ENCODE results near the gene PPP1CB. TPM values are rescaled to one million over a fixed set of nuclear protein-coding genes. Genes with fewer than 3 reads are reported as not detected.

PPP1CB gene
- total RNA-seq, 2 experiments from 2014 or later: 174 to 183 TPM

DNA sequence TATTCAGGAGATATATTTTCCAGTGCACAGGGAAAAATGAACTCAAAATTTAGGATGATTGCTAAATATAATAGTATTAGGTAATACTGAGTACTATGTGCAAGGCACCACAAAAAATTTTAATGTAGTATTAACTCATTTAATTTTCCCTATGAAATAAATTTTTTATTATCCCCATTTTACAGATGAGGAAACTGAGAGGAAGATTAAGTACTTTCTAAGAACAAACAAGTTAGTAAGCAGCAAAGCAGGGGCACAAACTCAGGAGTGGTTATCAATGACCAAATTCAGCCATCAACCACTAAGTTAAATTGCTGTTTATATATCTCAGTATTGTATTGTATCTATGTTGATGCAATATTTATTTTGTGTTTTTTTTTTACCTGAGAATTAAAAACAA is 73.2 kb downstream of the PPP1CB start:
- peaks cover 2% of the 10 kb centered on the region for H3K27me3 Mint-ChIP-seq (ENCODE audit: low read depth)
- H3K4me3 Mint-ChIP-seq: no peak overlapping the region
- H3K4me1 Mint-ChIP-seq (ENCODE audit: low read depth): peaks cover 3% of the 10 kb centered on the region
- ChIA-PET CTCF (interaction anchor here (0.6 kb wide), 1 partner anchor 127 kb away, joined by 3 read pairs; no protein-coding TSS in a partner anchor), POLR2A (no interaction called here)
- no peaks in the 10 kb centered on the region for H3K36me3 Mint-ChIP-seq (ENCODE audit: low read depth)
- no peak for DNase-seq
- H3K27ac Mint-ChIP-seq: no peak overlapping the region
- no peaks in the 10 kb centered on the region for H3K9me3 Mint-ChIP-seq (ENCODE audit: insufficient read depth)
- no peak for ATAC-seq

- no peak for ATAC-seq
- ChIA-PET CTCF (no interaction called here), POLR2A (no interaction called here)
- Mint-ChIP-seq H3K9me3 (ENCODE audit: insufficient read depth) (no peaks in the 10 kb centered on the region), H3K4me3 (no peak overlapping the region), H3K27ac (no peak overlapping the region), H3K4me1 (ENCODE audit: low read depth) (no peaks in the 10 kb centered on the region), H3K27me3 (ENCODE audit: low read depth) (no peaks in the 10 kb centered on the region), H3K36me3 (ENCODE audit: low read depth) (no peaks in the 10 kb centered on the region)
- DNase-seq: no peak
Observed at GRCh38 chr2:28828382-28828781, 76.8 kb downstream of the PPP1CB start.

DNA sequence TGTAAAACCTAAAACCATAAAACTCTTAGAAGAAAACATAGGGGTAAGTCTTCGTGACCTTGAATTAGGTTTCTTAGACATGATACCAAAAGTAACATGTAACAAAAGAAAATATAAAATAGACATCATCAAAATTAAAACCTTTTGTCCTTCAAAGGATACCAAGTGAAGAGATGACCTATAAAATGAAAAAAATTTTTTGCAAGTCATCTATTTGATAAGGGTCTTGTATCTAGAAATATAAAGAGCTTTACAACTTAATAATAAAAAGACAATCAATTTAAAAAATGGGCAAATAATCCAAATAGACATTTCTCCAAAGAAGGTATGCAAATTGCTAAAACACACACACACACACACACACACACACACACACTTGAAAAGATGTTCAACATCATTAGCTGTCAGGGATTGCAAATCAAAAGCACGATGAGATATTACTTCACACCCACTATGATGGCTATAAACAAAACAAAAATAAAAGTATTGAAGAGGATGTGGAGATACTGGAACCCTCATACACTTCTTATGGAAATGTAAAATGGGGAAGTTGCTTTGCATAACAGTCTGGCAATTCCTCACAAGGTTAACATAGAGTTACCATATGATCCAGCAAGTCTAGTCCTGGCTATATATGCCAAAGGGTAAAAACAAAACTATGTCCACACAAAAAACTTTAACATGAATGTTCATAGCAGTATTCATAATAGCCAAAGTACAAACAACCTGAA is 82.3 kb downstream of the PPP1CB start:
- ATAC-seq: no peak
- Mint-ChIP-seq H3K4me1 (ENCODE audit: low read depth) (no peaks in the 10 kb centered on the region), H3K4me3 (no peak overlapping the region), H3K27me3 (ENCODE audit: low read depth) (peaks cover 2% of the 10 kb centered on the region), H3K27ac (no peak overlapping the region), H3K36me3 (ENCODE audit: low read depth) (no peaks in the 10 kb centered on the region), H3K9me3 (ENCODE audit: insufficient read depth) (no peaks in the 10 kb centered on the region)
- ChIA-PET POLR2A (interaction anchor here (0.6 kb wide), 2 partner anchors 16 to 82 kb away, joined by 3 to 5 read pairs; partner anchors contain the start of gene PPP1CB), CTCF (interaction anchor here (0.9 to 1.5 kb wide), 2 partner anchors 240 to 267 kb away, joined by 3 to 4 read pairs; no protein-coding TSS in a partner anchor)
- no peak for DNase-seq

DNA sequence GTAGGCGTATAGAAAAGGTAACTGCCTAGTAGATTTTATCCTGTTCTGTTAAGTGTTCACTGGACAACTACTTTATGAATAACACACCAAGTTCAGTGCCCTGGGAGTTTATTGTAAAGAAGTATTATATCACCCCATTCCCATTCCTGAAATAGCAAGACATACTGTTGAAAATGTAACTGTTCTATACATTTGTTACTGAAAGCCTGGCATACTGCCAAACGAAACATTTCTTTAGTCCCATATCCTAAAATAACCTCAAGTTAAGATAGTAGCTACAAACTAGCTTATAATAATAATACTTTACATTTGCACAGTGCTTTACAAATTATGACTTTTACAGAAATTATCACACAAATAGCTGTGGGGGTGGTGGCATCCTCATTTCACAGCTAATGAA is 84.2 kb downstream of the PPP1CB start:
- H3K4me1 Mint-ChIP-seq (ENCODE audit: low read depth): no peaks in the 10 kb centered on the region
- H3K36me3 Mint-ChIP-seq (ENCODE audit: low read depth): no peaks in the 10 kb centered on the region
- DNase-seq (no peak), ATAC-seq (no peak)
- H3K27ac Mint-ChIP-seq: no peak overlapping the region
- CTCF ChIA-PET: interaction anchor here (1.5 to 1.7 kb wide), 2 partner anchors 15 to 241 kb away, joined by 4 to 5 read pairs; no protein-coding TSS in a partner anchor
- POLR2A ChIA-PET: no interaction called here
- H3K9me3 Mint-ChIP-seq (ENCODE audit: insufficient read depth): no peaks in the 10 kb centered on the region
- H3K4me3 Mint-ChIP-seq: no peak overlapping the region
- H3K27me3 Mint-ChIP-seq (ENCODE audit: low read depth): peaks cover 2% of the 10 kb centered on the region

DNA sequence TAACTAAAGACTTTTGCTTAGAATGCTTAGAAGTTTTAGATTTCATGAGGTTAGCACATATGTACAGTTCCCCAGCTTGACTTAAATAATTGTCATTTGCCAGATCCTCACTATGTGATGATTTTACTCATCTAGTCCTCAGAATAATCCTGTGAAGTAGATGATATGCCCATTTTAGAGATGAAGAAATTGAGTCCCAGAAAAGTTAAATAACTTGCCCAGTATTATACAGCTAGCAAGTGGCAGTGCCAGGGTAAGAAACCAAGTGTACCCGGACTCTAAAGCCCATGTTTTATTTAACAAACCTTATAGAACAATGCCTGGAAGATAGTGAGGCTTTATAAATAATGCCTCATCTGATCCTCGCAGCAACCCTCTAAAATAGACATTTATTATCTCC is 87.3 kb downstream of the PPP1CB start:
- Mint-ChIP-seq H3K4me3 (no peak overlapping the region), H3K9me3 (ENCODE audit: insufficient read depth) (no peaks in the 10 kb centered on the region), H3K36me3 (ENCODE audit: low read depth) (no peaks in the 10 kb centered on the region), H3K27ac (no peak overlapping the region), H3K27me3 (ENCODE audit: low read depth) (peaks cover 2% of the 10 kb centered on the region), H3K4me1 (ENCODE audit: low read depth) (no peaks in the 10 kb centered on the region)
- ChIA-PET CTCF (no interaction called here), POLR2A (no interaction called here)
- DNase-seq (no peak), ATAC-seq (no peak)

- ChIA-PET POLR2A (no interaction called here), CTCF (no interaction called here)
- Mint-ChIP-seq H3K27ac (no peak overlapping the region), H3K36me3 (ENCODE audit: low read depth) (no peaks in the 10 kb centered on the region), H3K4me1 (ENCODE audit: low read depth) (no peaks in the 10 kb centered on the region), H3K9me3 (ENCODE audit: insufficient read depth) (no peaks in the 10 kb centered on the region), H3K4me3 (no peak overlapping the region), H3K27me3 (ENCODE audit: low read depth) (no peaks in the 10 kb centered on the region)
- ATAC-seq (no peak), DNase-seq (no peak)
Observed at GRCh38 chr2:28842042-28842441, 90.4 kb downstream of the PPP1CB start.

Other genes starting within 250 kb of the PPP1CB start
- 1 to 10 TPM; 1.2 TPM for gene SPDYA, start 59.0 kb downstream of the PPP1CB start, total RNA-seq
- gene TRMT61B, start 118.5 kb downstream of the PPP1CB start, total RNA-seq: 10 to 100 TPM; 15.1 to 15.5 TPM
- 10 to 100 TPM; 70.3 to 81.2 TPM for gene WDR43, start 142.8 kb downstream of the PPP1CB start, total RNA-seq
- 10 to 100 TPM; 10.0 to 10.5 TPM for gene TOGARAM2, start 229.5 kb downstream of the PPP1CB start, total RNA-seq